ENCODE measurements around the gene IRS2. TPM values are rescaled to one million over a fixed set of nuclear protein-coding genes. Genes with fewer than 3 reads are reported as not detected.

The IRS2 gene
- total and polyA plus RNA-seq, 2 experiments from 2014 or later, result 3.6 to 14.5 TPM

DNA sequence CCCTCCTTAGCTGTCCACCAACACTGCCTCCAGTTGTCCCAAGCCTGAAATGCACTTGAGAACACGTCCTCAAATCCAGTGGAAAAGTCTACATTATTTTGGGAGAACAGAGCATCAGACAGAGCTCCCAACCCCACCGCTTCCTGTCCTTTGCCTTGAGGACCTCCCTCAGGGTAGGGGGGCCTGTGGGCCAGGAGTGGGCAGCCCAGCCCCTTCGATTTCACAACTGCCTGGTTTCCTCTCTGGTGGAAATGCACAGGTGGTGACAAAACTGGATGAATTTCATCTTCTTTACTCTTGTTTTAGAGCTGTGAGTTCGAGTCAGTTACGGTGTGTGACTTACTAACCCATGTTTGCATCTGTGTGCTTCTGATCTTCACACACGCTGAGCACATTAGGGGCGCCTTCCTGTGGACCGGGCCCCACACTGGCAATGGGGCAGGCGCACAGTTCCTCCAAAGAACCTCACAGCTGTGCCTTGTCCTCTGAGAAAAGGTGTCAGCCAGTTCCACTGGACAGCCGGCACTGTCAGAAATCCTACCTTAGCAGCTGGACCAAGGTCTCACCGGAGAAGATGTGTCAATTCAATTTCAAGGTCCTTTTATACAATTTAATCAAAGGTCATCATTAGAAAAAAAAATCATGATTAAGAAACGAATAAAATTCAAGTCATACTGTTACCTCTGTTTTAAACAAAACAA lies 80.2 kb downstream of the IRS2 start (continued):
- TF ChIP-seq, protein P1, sequence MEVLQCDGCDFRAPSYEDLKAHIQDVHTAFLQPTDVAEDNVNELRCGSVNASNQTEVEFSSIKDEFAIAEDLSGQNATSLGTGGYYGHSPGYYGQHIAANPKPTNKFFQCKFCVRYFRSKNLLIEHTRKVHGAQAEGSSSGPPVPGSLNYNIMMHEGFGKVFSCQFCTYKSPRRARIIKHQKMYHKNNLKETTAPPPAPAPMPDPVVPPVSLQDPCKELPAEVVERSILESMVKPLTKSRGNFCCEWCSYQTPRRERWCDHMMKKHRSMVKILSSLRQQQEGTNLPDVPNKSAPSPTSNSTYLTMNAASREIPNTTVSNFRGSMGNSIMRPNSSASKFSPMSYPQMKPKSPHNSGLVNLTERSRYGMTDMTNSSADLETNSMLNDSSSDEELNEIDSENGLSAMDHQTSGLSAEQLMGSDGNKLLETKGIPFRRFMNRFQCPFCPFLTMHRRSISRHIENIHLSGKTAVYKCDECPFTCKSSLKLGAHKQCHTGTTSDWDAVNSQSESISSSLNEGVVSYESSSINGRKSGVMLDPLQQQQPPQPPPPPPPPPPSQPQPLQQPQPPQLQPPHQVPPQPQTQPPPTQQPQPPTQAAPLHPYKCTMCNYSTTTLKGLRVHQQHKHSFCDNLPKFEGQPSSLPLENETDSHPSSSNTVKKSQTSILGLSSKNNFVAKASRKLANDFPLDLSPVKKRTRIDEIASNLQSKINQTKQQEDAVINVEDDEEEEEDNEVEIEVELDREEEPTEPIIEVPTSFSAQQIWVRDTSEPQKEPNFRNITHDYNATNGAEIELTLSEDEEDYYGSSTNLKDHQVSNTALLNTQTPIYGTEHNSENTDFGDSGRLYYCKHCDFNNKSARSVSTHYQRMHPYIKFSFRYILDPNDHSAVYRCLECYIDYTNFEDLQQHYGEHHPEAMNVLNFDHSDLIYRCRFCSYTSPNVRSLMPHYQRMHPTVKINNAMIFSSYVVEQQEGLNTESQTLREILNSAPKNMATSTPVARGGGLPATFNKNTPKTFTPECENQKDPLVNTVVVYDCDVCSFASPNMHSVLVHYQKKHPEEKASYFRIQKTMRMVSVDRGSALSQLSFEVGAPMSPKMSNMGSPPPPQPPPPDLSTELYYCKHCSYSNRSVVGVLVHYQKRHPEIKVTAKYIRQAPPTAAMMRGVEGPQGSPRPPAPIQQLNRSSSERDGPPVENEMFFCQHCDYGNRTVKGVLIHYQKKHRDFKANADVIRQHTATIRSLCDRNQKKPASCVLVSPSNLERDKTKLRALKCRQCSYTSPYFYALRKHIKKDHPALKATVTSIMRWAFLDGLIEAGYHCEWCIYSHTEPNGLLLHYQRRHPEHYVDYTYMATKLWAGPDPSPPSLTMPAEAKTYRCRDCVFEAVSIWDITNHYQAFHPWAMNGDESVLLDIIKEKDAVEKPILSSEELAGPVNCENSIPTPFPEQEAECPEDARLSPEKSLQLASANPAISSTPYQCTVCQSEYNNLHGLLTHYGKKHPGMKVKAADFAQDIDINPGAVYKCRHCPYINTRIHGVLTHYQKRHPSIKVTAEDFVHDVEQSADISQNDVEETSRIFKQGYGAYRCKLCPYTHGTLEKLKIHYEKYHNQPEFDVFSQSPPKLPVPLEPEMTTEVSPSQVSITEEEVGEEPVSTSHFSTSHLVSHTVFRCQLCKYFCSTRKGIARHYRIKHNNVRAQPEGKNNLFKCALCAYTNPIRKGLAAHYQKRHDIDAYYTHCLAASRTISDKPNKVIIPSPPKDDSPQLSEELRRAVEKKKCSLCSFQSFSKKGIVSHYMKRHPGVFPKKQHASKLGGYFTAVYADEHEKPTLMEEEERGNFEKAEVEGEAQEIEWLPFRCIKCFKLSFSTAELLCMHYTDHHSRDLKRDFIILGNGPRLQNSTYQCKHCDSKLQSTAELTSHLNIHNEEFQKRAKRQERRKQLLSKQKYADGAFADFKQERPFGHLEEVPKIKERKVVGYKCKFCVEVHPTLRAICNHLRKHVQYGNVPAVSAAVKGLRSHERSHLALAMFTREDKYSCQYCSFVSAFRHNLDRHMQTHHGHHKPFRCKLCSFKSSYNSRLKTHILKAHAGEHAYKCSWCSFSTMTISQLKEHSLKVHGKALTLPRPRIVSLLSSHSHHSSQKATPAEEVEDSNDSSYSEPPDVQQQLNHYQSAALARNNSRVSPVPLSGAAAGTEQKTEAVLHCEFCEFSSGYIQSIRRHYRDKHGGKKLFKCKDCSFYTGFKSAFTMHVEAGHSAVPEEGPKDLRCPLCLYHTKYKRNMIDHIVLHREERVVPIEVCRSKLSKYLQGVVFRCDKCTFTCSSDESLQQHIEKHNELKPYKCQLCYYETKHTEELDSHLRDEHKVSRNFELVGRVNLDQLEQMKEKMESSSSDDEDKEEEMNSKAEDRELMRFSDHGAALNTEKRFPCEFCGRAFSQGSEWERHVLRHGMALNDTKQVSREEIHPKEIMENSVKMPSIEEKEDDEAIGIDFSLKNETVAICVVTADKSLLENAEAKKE (CRISPR knock-in tag; IDR thresholded peaks at IDR 0.05), result no peak
- TF ChIP-seq ZNF331 (CRISPR knock-in tag; IDR thresholded peaks at IDR 0.05; ENCODE audit: low read depth), result no peak
- TF ChIP-seq POLR2AphosphoS5 (IDR thresholded peaks at IDR 0.05; ENCODE audit: low read depth), result no peak
- TF ChIP-seq, protein P2, sequence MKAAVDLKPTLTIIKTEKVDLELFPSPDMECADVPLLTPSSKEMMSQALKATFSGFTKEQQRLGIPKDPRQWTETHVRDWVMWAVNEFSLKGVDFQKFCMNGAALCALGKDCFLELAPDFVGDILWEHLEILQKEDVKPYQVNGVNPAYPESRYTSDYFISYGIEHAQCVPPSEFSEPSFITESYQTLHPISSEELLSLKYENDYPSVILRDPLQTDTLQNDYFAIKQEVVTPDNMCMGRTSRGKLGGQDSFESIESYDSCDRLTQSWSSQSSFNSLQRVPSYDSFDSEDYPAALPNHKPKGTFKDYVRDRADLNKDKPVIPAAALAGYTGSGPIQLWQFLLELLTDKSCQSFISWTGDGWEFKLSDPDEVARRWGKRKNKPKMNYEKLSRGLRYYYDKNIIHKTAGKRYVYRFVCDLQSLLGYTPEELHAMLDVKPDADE (IDR thresholded peaks at IDR 0.05), result no peak
- TF ChIP-seq, protein P3, sequence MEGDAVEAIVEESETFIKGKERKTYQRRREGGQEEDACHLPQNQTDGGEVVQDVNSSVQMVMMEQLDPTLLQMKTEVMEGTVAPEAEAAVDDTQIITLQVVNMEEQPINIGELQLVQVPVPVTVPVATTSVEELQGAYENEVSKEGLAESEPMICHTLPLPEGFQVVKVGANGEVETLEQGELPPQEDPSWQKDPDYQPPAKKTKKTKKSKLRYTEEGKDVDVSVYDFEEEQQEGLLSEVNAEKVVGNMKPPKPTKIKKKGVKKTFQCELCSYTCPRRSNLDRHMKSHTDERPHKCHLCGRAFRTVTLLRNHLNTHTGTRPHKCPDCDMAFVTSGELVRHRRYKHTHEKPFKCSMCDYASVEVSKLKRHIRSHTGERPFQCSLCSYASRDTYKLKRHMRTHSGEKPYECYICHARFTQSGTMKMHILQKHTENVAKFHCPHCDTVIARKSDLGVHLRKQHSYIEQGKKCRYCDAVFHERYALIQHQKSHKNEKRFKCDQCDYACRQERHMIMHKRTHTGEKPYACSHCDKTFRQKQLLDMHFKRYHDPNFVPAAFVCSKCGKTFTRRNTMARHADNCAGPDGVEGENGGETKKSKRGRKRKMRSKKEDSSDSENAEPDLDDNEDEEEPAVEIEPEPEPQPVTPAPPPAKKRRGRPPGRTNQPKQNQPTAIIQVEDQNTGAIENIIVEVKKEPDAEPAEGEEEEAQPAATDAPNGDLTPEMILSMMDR (conservative IDR thresholded peaks at IDR 0.05; ENCODE audit: low read depth in 2 of 2), result no peak

Data from GM23338 (cell line).